ENCODE data around the gene ABCG2. TPM values are rescaled to one million over a fixed set of nuclear protein-coding genes. Genes with fewer than 3 reads are reported as not detected.

The ABCG2 gene
- total and polyA plus RNA-seq, 3 experiments from 2014 or later = 0.54 to 1.4 (median 0.89) TPM

DNA sequence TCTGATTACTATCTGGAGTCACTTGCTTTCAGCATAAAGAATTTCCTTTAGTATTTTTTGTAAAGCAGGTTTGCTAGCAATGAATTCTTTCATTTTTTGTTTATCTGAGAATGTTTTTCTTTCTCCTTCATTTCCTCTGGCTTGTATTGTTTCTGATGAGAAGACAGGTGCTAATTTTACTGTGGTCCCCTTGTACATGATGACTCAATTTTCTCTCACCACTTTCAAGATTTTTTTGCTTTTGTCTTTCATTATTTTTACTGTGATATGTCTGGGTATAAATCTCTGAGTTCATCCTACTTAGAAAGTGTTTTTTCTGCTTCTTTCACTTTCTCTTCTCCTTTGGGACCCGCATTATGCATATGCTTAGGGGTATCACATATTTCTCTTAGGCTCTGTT, 88.4 kb downstream of the ABCG2 start:
- Histone ChIP-seq H3K4me3 (ENCODE audit: low read length) (no peak overlapping the region), H3K36me3 (ENCODE audit: insufficient read depth, low read length) (peaks cover 10% of the 10 kb centered on the region), H3K9me3 (ENCODE audit: low read length) (no peaks in the 10 kb centered on the region), H3K27me3 (ENCODE audit: insufficient read depth, low read length, poor library complexity, severe bottlenecking) (no peaks in the 10 kb centered on the region), H3K4me1 (ENCODE audit: insufficient read depth, low read length) (no peaks in the 10 kb centered on the region), H3K27ac (ENCODE audit: low read depth, low read length) (no peak overlapping the region)
- no peak overlapping the region for H3K4me3 Mint-ChIP-seq
- H3K9me3 Mint-ChIP-seq = peaks cover 3 to 13% (median 6%) of the 10 kb centered on the region in 5 donors
- H3K36me3 Mint-ChIP-seq = peaks cover 56 to 72% (median 56%) of the 10 kb centered on the region in 3 donors
- no peaks in the 10 kb centered on the region for H3K4me1 Mint-ChIP-seq
- ChIA-PET CTCF (interaction anchor here (1.0 kb wide), 1 partner anchor 37 kb away, joined by 3 read pairs; no protein-coding TSS in a partner anchor), POLR2A (no interaction called here)
- no peak for DNase-seq
- H3K27me3 Mint-ChIP-seq = no peaks in the 10 kb centered on the region
- H3K27ac Mint-ChIP-seq = peak overlapping the region in 1 of 8 donors; percentile 15

- Histone ChIP-seq H3K36me3 (ENCODE audit: insufficient read depth, low read length) (peaks cover 10% of the 10 kb centered on the region), H3K9me3 (ENCODE audit: low read length) (no peaks in the 10 kb centered on the region), H3K4me1 (ENCODE audit: insufficient read depth, low read length) (no peaks in the 10 kb centered on the region), H3K27me3 (ENCODE audit: insufficient read depth, low read length, poor library complexity, severe bottlenecking) (no peaks in the 10 kb centered on the region), H3K4me3 (ENCODE audit: low read length) (no peak overlapping the region), H3K27ac (ENCODE audit: low read depth, low read length) (no peak overlapping the region)
- no peak for DNase-seq
- ChIA-PET CTCF (no interaction called here), POLR2A (no interaction called here)
- no peak overlapping the region for H3K27ac Mint-ChIP-seq
- no peaks in the 10 kb centered on the region for H3K4me1 Mint-ChIP-seq
- no peak overlapping the region for H3K4me3 Mint-ChIP-seq
- H3K36me3 Mint-ChIP-seq = peaks cover 28 to 57% (median 39%) of the 10 kb centered on the region in 3 donors
- peaks cover 0 to 7% (median 0%) of the 10 kb centered on the region in 5 donors for H3K9me3 Mint-ChIP-seq
- no peaks in the 10 kb centered on the region for H3K27me3 Mint-ChIP-seq
These were observed 94.0 kb downstream of the ABCG2 start for GRCh38 chr4:88064410-88064809.

GRCh38 chr4:88063634-88064296, 94.7 kb downstream of the ABCG2 start:
- no peaks in the 10 kb centered on the region for H3K4me1 Mint-ChIP-seq
- peaks cover 0 to 7% (median 0%) of the 10 kb centered on the region in 5 donors for H3K9me3 Mint-ChIP-seq
- ChIA-PET POLR2A (no interaction called here), CTCF (no interaction called here)
- H3K36me3 ChIP-seq (ENCODE audit: insufficient read depth, low read length) = peaks cover 10% of the 10 kb centered on the region
- DNase-seq = no peak
- H3K4me3 ChIP-seq (ENCODE audit: low read length) = no peak overlapping the region
- H3K9me3 ChIP-seq (ENCODE audit: low read length) = no peaks in the 10 kb centered on the region
- no peaks in the 10 kb centered on the region for H3K27me3 ChIP-seq (ENCODE audit: insufficient read depth, low read length, poor library complexity, severe bottlenecking)
- no peaks in the 10 kb centered on the region for H3K27me3 Mint-ChIP-seq
- H3K36me3 Mint-ChIP-seq = peaks cover 23 to 59% (median 37%) of the 10 kb centered on the region in 3 donors
- H3K4me1 ChIP-seq (ENCODE audit: insufficient read depth, low read length) = no peaks in the 10 kb centered on the region
- no peak overlapping the region for H3K27ac ChIP-seq (ENCODE audit: low read depth, low read length)
- H3K27ac Mint-ChIP-seq = no peak overlapping the region
- H3K4me3 Mint-ChIP-seq = no peak overlapping the region

DNA sequence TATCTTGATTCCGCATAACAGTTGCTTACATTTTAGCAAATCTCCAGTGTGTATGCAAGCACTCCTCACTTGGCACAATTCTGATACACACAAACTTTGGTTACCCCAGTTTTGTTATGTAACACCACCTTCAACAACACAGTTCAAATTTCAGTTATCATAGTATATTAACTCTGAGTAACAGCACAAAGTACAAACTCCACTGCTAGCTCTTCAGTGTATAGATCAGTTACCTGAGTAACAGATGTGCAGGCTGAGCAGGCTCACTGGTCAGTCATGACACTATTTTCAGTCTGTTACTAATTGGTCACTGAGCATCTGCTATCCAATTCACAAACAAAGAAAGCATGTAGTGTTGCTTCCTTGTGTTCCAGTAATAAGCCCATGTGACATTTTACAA, 95.6 kb downstream of the ABCG2 start:
- no peak for DNase-seq
- Histone ChIP-seq H3K36me3 (ENCODE audit: insufficient read depth, low read length) (peaks cover 6% of the 10 kb centered on the region), H3K27me3 (ENCODE audit: insufficient read depth, low read length, poor library complexity, severe bottlenecking) (no peaks in the 10 kb centered on the region), H3K27ac (ENCODE audit: low read depth, low read length) (no peak overlapping the region), H3K4me1 (ENCODE audit: insufficient read depth, low read length) (no peaks in the 10 kb centered on the region), H3K4me3 (ENCODE audit: low read length) (no peak overlapping the region), H3K9me3 (ENCODE audit: low read length) (no peaks in the 10 kb centered on the region)
- Mint-ChIP-seq H3K9me3 (peaks cover 0 to 4% (median 0%) of the 10 kb centered on the region in 5 donors), H3K4me1 (no peaks in the 10 kb centered on the region), H3K27ac (peak overlapping the region in 1 of 8 donors; percentile 17), H3K36me3 (peaks cover 19 to 57% (median 32%) of the 10 kb centered on the region in 3 donors), H3K27me3 (no peaks in the 10 kb centered on the region), H3K4me3 (no peak overlapping the region)
- POLR2A ChIA-PET = no interaction called here
- CTCF ChIA-PET = no interaction called here

GRCh38 chr4:88062311-88062710, 96.1 kb downstream of the ABCG2 start:
- no peak for DNase-seq
- H3K4me1 ChIP-seq (ENCODE audit: insufficient read depth, low read length) = no peaks in the 10 kb centered on the region
- no peaks in the 10 kb centered on the region for H3K9me3 ChIP-seq (ENCODE audit: low read length)
- H3K27ac ChIP-seq (ENCODE audit: low read depth, low read length) = no peak overlapping the region
- H3K27me3 ChIP-seq (ENCODE audit: insufficient read depth, low read length, poor library complexity, severe bottlenecking) = no peaks in the 10 kb centered on the region
- Mint-ChIP-seq H3K27me3 (no peaks in the 10 kb centered on the region), H3K4me1 (no peaks in the 10 kb centered on the region), H3K9me3 (no peaks in the 10 kb centered on the region), H3K4me3 (no peak overlapping the region), H3K27ac (no peak overlapping the region), H3K36me3 (peaks cover 14 to 55% (median 27%) of the 10 kb centered on the region in 3 donors)
- ChIA-PET CTCF (no interaction called here), POLR2A (no interaction called here)
- peaks cover 6% of the 10 kb centered on the region for H3K36me3 ChIP-seq (ENCODE audit: insufficient read depth, low read length)
- H3K4me3 ChIP-seq (ENCODE audit: low read length) = no peak overlapping the region

GRCh38 chr4:88060431-88060830, 98.0 kb downstream of the ABCG2 start:
- Mint-ChIP-seq H3K4me1 (no peaks in the 10 kb centered on the region), H3K27me3 (no peaks in the 10 kb centered on the region), H3K9me3 (no peaks in the 10 kb centered on the region), H3K27ac (no peak overlapping the region), H3K36me3 (peaks cover 7 to 50% (median 21%) of the 10 kb centered on the region in 3 donors), H3K4me3 (no peak overlapping the region)
- CTCF ChIA-PET = no interaction called here
- H3K9me3 ChIP-seq (ENCODE audit: low read length) = no peaks in the 10 kb centered on the region
- peaks cover 2% of the 10 kb centered on the region for H3K36me3 ChIP-seq (ENCODE audit: insufficient read depth, low read length)
- no peaks in the 10 kb centered on the region for H3K27me3 ChIP-seq (ENCODE audit: insufficient read depth, low read length, poor library complexity, severe bottlenecking)
- H3K4me3 ChIP-seq (ENCODE audit: low read length) = no peak overlapping the region
- H3K27ac ChIP-seq (ENCODE audit: low read depth, low read length) = no peak overlapping the region
- POLR2A ChIA-PET = no interaction called here
- no peak for DNase-seq
- no peaks in the 10 kb centered on the region for H3K4me1 ChIP-seq (ENCODE audit: insufficient read depth, low read length)

GRCh38 chr4:88059766-88060165, 98.7 kb downstream of the ABCG2 start:
- no peaks in the 10 kb centered on the region for H3K4me1 ChIP-seq (ENCODE audit: insufficient read depth, low read length)
- no peak for DNase-seq
- POLR2A ChIA-PET = no interaction called here
- no peak overlapping the region for H3K4me3 ChIP-seq (ENCODE audit: low read length)
- H3K4me3 Mint-ChIP-seq = no peak overlapping the region
- H3K27me3 ChIP-seq (ENCODE audit: insufficient read depth, low read length, poor library complexity, severe bottlenecking) = no peaks in the 10 kb centered on the region
- no peak overlapping the region for H3K27ac ChIP-seq (ENCODE audit: low read depth, low read length)
- H3K36me3 Mint-ChIP-seq = peaks cover 7 to 45% (median 17%) of the 10 kb centered on the region in 3 donors
- H3K27me3 Mint-ChIP-seq = no peaks in the 10 kb centered on the region
- CTCF ChIA-PET = interaction anchor here (1.3 kb wide), 1 partner anchor 26 kb away, joined by 3 read pairs; no protein-coding TSS in a partner anchor
- H3K9me3 ChIP-seq (ENCODE audit: low read length) = no peaks in the 10 kb centered on the region
- H3K36me3 ChIP-seq (ENCODE audit: insufficient read depth, low read length) = no peaks in the 10 kb centered on the region
- H3K27ac Mint-ChIP-seq = no peak overlapping the region
- H3K9me3 Mint-ChIP-seq = no peaks in the 10 kb centered on the region
- H3K4me1 Mint-ChIP-seq = no peaks in the 10 kb centered on the region

DNA sequence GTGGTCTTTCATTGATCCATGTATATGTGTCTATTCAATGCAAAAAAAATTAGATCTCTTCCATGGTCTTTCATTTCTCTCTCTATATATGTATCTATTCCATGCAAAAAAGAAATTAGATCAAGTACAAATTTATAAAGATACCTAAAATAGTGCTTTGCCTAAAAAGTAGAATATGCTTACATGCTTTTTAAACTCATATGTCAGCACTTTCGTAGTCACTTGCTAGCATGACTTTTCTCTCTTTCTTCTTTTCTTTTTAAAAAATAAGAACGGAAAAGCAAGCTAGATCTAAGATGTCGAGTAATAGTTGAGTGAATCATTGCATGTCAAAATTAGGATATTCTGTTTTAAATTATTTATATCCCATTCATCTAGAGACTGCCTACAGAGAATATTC, 100.1 kb downstream of the ABCG2 start:
- Histone ChIP-seq H3K4me1 (ENCODE audit: insufficient read depth, low read length) (no peaks in the 10 kb centered on the region), H3K27ac (ENCODE audit: low read depth, low read length) (no peak overlapping the region), H3K9me3 (ENCODE audit: low read length) (no peaks in the 10 kb centered on the region), H3K27me3 (ENCODE audit: insufficient read depth, low read length, poor library complexity, severe bottlenecking) (no peaks in the 10 kb centered on the region), H3K4me3 (ENCODE audit: low read length) (no peak overlapping the region), H3K36me3 (ENCODE audit: insufficient read depth, low read length) (no peaks in the 10 kb centered on the region)
- H3K9me3 Mint-ChIP-seq = no peaks in the 10 kb centered on the region
- ChIA-PET POLR2A (no interaction called here), CTCF (no interaction called here)
- no peaks in the 10 kb centered on the region for H3K4me1 Mint-ChIP-seq
- H3K36me3 Mint-ChIP-seq = peaks cover 4 to 40% (median 13%) of the 10 kb centered on the region in 3 donors
- H3K27me3 Mint-ChIP-seq = no peaks in the 10 kb centered on the region
- no peak for DNase-seq
- H3K4me3 Mint-ChIP-seq = no peak overlapping the region
- H3K27ac Mint-ChIP-seq = no peak overlapping the region

All from CD8-positive, alpha-beta memory T cell (primary cell).